LNCaP clone FGC (cell line): ENCODE measurements around the gene KRT10.
A peak's percentile ranks its signal among the peaks of the same experiment; 100 is the strongest.

Experiments used
- DNase-seq: peaks from one replicate; pipeline ENCODE4 v3.0.0-alpha.2; 2011; ENCODE audit warnings: low read depth
- H3K4me3 ChIP-seq: 2 replicates; pipeline ENCODE4 v1.5.1; 2011; ENCODE audit warnings: mild to moderate bottlenecking, low read depth, low read length, control low read depth
- TF ChIP-seq, protein P1 (sequence below): IDR thresholded peaks from 2 replicates; pipeline ENCODE4 v1.5.1; 2012; ENCODE audit warnings: mild to moderate bottlenecking; ENCODE audit not compliant: control insufficient read depth, insufficient read depth; ENCODE audit errors: extremely low read depth

KRT10 gene

DNA sequence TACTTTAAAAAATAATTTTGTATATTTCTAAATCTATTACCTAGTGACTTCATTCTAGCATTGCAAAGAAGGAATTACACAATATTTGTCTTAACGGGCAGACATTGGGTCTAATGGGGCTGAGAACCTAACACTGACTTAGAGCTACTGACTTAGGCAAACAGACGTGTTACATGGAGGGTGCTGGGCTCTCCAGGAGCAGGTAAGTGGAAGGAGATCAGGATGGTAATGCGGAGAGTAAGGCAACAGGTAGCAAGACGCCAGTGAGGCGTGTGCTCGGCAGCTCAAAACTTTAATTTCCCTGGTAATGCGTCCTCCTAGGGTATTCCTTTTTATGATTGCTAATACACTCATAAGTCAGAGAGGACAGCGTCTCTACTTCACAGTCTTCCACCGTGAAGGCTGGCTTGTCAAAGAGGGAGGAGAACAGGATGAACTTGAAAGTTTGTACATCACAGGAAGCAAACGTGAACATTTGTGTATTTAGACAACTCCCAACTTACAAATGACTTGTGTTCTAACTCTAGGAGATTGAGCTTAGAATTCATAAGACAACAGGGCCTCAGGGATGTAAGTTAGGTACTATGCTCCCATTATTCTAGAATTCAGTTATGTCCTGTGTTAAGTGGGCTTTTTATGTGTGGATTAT, 27.3 kb downstream of the KRT10 start:
- TF ChIP-seq, protein P1, sequence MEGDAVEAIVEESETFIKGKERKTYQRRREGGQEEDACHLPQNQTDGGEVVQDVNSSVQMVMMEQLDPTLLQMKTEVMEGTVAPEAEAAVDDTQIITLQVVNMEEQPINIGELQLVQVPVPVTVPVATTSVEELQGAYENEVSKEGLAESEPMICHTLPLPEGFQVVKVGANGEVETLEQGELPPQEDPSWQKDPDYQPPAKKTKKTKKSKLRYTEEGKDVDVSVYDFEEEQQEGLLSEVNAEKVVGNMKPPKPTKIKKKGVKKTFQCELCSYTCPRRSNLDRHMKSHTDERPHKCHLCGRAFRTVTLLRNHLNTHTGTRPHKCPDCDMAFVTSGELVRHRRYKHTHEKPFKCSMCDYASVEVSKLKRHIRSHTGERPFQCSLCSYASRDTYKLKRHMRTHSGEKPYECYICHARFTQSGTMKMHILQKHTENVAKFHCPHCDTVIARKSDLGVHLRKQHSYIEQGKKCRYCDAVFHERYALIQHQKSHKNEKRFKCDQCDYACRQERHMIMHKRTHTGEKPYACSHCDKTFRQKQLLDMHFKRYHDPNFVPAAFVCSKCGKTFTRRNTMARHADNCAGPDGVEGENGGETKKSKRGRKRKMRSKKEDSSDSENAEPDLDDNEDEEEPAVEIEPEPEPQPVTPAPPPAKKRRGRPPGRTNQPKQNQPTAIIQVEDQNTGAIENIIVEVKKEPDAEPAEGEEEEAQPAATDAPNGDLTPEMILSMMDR: no peak
- DNase-seq: peak; percentile 35
- no peak overlapping the region for H3K4me3 ChIP-seq

DNA sequence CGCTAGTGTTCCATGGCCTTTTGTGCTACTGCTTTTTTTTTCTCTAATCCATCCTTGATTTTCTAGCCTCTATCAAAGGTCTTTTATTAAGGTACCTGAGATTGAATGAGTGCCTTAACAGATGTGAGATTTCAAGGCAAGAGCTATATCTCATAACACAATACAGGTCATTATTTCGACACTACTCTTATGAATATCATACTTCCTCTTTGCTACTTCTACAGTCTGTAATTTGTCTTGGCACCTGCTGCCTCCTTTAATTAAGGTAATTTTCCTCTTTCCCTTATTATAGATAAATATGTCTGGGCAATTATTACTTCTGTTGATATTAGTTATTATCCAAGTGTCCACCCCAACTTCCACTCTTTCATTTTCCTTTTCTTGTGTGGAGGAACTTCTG, 27.9 kb downstream of the KRT10 start:
- TF ChIP-seq, protein P1: no peak
- no peak overlapping the region for H3K4me3 ChIP-seq
- no peak for DNase-seq

DNA sequence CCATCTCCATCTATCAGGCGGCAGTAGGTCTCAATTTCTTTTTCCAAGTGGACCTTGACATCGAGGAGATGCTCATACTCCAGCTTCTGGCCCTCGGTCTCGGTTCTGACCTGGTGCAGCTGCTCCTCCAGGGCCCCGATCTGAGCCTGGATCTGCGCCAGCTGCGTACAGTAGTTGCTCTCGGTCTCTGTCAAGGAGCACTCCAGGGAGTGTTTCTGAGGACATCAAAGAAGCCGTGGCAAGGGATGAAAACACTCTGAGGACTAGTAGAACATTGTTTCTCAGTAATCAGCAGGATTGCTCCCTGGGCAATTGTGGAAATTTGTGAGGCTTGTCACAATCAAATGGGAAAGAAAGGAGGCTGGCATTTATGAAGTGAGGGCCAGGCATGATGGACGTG, 28.6 kb downstream of the KRT10 start:
- TF ChIP-seq, protein P1: no peak
- no peak for DNase-seq
- no peak overlapping the region for H3K4me3 ChIP-seq

DNA sequence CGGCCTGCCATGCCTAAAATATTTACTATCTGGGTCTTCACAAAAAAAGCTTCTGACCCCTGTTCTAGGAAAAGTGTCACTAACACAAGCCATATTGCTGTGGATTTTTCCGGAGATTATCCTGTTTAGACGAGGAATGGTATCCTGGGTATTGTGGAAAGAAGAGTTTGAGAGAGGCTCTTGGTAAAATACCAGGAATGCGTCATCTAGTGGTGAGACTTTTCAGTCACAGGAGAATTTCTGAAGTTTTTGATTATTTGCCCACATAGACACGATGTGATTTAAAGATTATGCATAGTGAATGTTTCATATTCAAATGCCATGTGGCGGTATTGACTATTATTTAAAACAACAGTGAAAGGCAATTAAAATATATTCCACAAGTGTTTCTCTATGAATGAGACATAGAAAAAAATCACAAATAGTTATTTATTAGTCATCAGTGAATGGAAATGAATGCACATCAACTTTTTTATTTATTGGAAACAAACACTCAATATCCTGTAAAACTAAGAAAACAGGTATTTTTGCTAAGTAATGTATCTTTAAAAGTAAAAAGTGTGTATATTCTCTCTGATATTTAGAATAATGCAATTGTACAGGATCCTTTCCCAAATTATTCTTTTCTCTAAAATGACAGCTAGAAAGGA, 30.5 kb downstream of the KRT10 start:
- peak; percentile 46 for DNase-seq
- TF ChIP-seq, protein P1: peak; percentile 66
- H3K4me3 ChIP-seq: no peak overlapping the region

DNA sequence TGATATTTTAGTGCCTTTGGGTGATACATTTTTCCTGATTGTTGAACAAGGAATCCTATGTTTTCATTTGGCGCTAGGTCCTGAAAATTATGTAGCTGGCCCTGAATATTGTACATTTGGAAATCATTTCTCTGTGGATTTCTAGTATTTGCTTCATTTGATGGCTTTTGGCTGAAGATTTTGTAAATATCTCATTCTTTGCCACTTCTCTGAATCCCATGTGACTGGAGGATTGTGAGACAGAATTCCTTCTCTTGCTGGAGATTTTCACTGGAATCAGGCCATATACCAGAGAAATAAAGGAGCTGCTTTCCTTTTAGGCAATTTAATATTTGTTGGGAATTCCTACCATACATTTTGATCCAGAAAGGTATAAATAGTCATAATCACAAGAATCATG, 31.3 kb downstream of the KRT10 start:
- TF ChIP-seq, protein P1: no peak
- no peak for DNase-seq
- H3K4me3 ChIP-seq: no peak overlapping the region

DNA sequence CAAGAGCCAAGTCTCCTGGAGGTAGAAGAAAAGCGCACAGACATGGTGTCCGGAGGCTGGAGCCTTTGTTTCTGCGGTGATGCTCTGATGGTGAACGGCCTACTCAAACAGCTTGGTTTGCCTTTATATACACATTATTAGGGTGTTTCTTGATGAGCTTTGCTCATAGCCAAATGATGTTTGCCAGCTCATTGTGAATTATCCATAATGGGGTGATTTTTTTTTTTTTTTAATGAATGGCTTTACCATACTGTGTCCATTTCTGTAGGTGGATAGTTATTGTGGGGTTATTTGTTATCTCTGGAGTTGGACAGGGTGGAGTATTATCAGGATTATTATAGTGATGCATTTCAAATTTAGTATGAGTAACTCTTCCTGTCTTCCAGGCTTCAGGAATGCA, 40.0 kb downstream of the KRT10 start, which contains the start of gene KRT27:
Gene KRT27, minus strand, starts transcription at position 101 of the 400 bp plus-strand sequence. Its CDS starts 57 bp downstream, at position 44.
- no peak for DNase-seq
- H3K4me3 ChIP-seq: no peak within 1 kb of the TSS
- TF ChIP-seq, protein P1: no peak
